Endothelial cell of umbilical vein (primary cell): Measurements from ENCODE around the gene STK32C. TPM values are rescaled to one million over a fixed set of nuclear protein-coding genes. Genes with fewer than 3 reads are reported as not detected.

Experiments
- BruUV-seq: library from RNA; stranded (reverse); fragments of 400-500 nt; replicated peaks from 2 replicates; lab custom pipeline; 2021; lab: Mats Ljungman, UMichigan
- CTCF ChIA-PET: fragments of 300-600, 350-600 bp; sonication (Branson Sonifier 250); formaldehyde crosslinking; loops from one replicate; lab custom pipeline; 2021; ENCODE audit warnings: antibody characterized with exemption, inconsistent platforms; lab: Charles Lee
- POLR2A ChIA-PET: fragments of 300-600, 350-600 bp; sonication (Branson Sonifier 250); formaldehyde crosslinking; loops from one replicate; lab custom pipeline; 2021; ENCODE audit warnings: antibody characterized with exemption, inconsistent platforms; lab: Charles Lee
- DNase-seq: peaks from one replicate; pipeline ENCODE4 v3.0.0-alpha.2; 2011; ENCODE audit warnings: low read depth, low spot score
- FAIRE-seq: peaks from 2 replicates; lab custom pipeline; 2011; peaks lifted over from hg19 to GRCh38; lab: Jason Lieb, UNC
- H2AFZ ChIP-seq: 2 replicates; pipeline ENCODE4 v1.6.0; 2012; ENCODE audit warnings: low read depth, low read length, control low read depth, inconsistent platforms
- H3K27ac ChIP-seq: 2 replicates; pipeline ENCODE4 v1.5.1; 2011; ENCODE audit warnings: low read depth, mild to moderate bottlenecking, control low read depth, low read length, moderate library complexity; ENCODE audit not compliant: insufficient read depth
- H3K27me3 ChIP-seq, 2 experiments: 2 replicates each; pipeline versions ENCODE4 v1.6.0 to v1.6.1; 2011; ENCODE audit warnings: low read length in 2 of 2, mixed read lengths in 1 of 2; ENCODE audit not compliant: control insufficient read depth in 2 of 2, insufficient read depth in 2 of 2
- H3K36me3 ChIP-seq, 2 experiments: 2 replicates in 1 of 2; 3 replicates in 1 of 2; pipeline ENCODE4 v1.5.1; 2011; ENCODE audit warnings: low read length in 2 of 2, mild to moderate bottlenecking in 1 of 2, moderate library complexity in 1 of 2; ENCODE audit not compliant: control insufficient read depth in 2 of 2, insufficient read depth in 2 of 2; ENCODE audit errors: extremely low read depth in 1 of 2
- H3K4me1 ChIP-seq: 3 replicates; pipeline ENCODE4 v1.5.1; 2011; ENCODE audit warnings: mild to moderate bottlenecking, low read length; ENCODE audit not compliant: control insufficient read depth, insufficient read depth; ENCODE audit errors: extremely low read depth
- H3K4me2 ChIP-seq: 2 replicates; pipeline ENCODE4 v1.6.1; 2011; ENCODE audit warnings: low read length, control low read depth, mixed read lengths; ENCODE audit not compliant: insufficient read depth
- H3K4me3 ChIP-seq, 3 experiments: fragments of 200-600 bp in 1 of 3; sonication (generic), shearing (Covaris generic) in 1 of 3; replicated peaks in 1 of 3; 2 replicates each; pipeline ENCODE4 v1.5.1; 2011 to 2016; ENCODE audit warnings: control low read depth in 3 of 3, low read length in 3 of 3, mild to moderate bottlenecking in 2 of 3, inconsistent platforms in 1 of 3, low read depth in 1 of 3, moderate library complexity in 1 of 3; ENCODE audit not compliant: insufficient read depth in 1 of 3
- H3K79me2 ChIP-seq: 2 replicates; pipeline ENCODE4 v1.6.0; 2012; ENCODE audit warnings: low read length, inconsistent platforms; ENCODE audit not compliant: control insufficient read depth, insufficient read depth
- H3K9ac ChIP-seq: replicated peaks from 2 replicates; pipeline ENCODE3; 2011; ENCODE audit warnings: low read length, control low read depth; ENCODE audit not compliant: insufficient read depth; ENCODE audit errors: extremely low read depth
- H3K9me1 ChIP-seq: replicated peaks from 3 replicates; pipeline ENCODE4 v1.6.0; 2011; ENCODE audit warnings: mild to moderate bottlenecking, low read length; ENCODE audit not compliant: control insufficient read depth, insufficient read depth; ENCODE audit errors: extremely low read depth
- H3K9me3 ChIP-seq: replicated peaks from 2 replicates; pipeline ENCODE4 v1.5.1; 2012; ENCODE audit warnings: low read length, inconsistent platforms; ENCODE audit not compliant: control insufficient read depth, insufficient read depth
- H4K20me1 ChIP-seq: replicated peaks from 2 replicates; pipeline ENCODE3; 2011; ENCODE audit warnings: mild to moderate bottlenecking, low read length; ENCODE audit not compliant: control insufficient read depth, insufficient read depth; ENCODE audit errors: extremely low read depth
- CTCF ChIP-seq, 2 donors: IDR thresholded peaks; 1 replicate in 1 of 2; 2 replicates in 1 of 2; pipeline ENCODE4 v1.5.1; 2011; ENCODE audit warnings: low read length in 2 of 2, mild to moderate bottlenecking in 2 of 2, moderate library complexity in 2 of 2, control low read depth in 1 of 2, inconsistent platforms in 1 of 2, low read depth in 1 of 2; ENCODE audit not compliant: insufficient read depth in 1 of 2; ENCODE audit errors: extremely low read depth in 1 of 2
- EZH2 ChIP-seq: IDR thresholded peaks from 2 replicates; pipeline ENCODE4 v1.6.1; 2012; ENCODE audit warnings: borderline replicate concordance, low read depth, mild to moderate bottlenecking, moderate library complexity, low read length, inconsistent platforms; ENCODE audit not compliant: severe bottlenecking
- FOS ChIP-seq: IDR thresholded peaks from 2 replicates; pipeline ENCODE4 v1.6.1; 2011; ENCODE audit warnings: mild to moderate bottlenecking, low read length, moderate library complexity, borderline replicate concordance; ENCODE audit not compliant: insufficient read depth
- GATA2 ChIP-seq: IDR thresholded peaks from 2 replicates; pipeline ENCODE4 v1.7.0; 2011; ENCODE audit warnings: low read depth, mild to moderate bottlenecking, moderate library complexity, mixed read lengths, low read length; ENCODE audit not compliant: insufficient read length, insufficient read depth
- JUN ChIP-seq: IDR thresholded peaks from 2 replicates; pipeline ENCODE4 v1.6.1; 2011; ENCODE audit warnings: borderline replicate concordance, low read depth; ENCODE audit not compliant: insufficient read length, insufficient read depth
- MAX ChIP-seq: IDR thresholded peaks from 2 replicates; pipeline ENCODE4 v1.6.1; 2011; ENCODE audit not compliant: insufficient read depth, insufficient read length
- MYC ChIP-seq: IDR thresholded peaks from one replicate; pipeline ENCODE4 v1.6.1; 2011; ENCODE audit warnings: mild to moderate bottlenecking, low read depth, low read length
- POLR2A ChIP-seq: IDR thresholded peaks from 2 replicates; pipeline ENCODE4 v1.6.1; 2012; ENCODE audit warnings: low read depth, mild to moderate bottlenecking, control low read depth, low read length
- POLR2AphosphoS5 ChIP-seq: IDR thresholded peaks from 2 replicates; pipeline ENCODE4 v1.6.1; 2012; ENCODE audit warnings: low read depth, mild to moderate bottlenecking, control low read depth, low read length, moderate library complexity; ENCODE audit not compliant: insufficient read depth
- dilution Hi-C: fragments of 300-500 bp; cut with MboI; formaldehyde crosslinking; loops from one replicate; pipeline ENCODE4 v1.15.0; 2019; ENCODE audit warnings: low sequenced_read_pairs; ENCODE audit not compliant: extremely low pct_ligation_motif_present
- intact Hi-C: fragments of 100-400 bp; cut with micrococcal nuclease; formaldehyde crosslinking; loops from one replicate; pipeline ENCODE4 v1.10.0; 2022
- polyA plus RNA-seq, 4 experiments: library from polyadenylated mRNA; depleted of rRNA in 3 of 4; stranded (reverse) in 3 of 4; unstranded in 1 of 4; fragments of >200 nt; gene quantifications; 2 replicates each; pipeline versions ENCODE4 v1.2.1 to v1.2.3, GENCODE V29; 2011 to 2012; ENCODE audit warnings: missing spikeins in 1 of 4
- total RNA-seq: library from RNA; stranded (reverse); gene quantifications from 2 replicates; pipeline ENCODE4 v1.2.3, GENCODE V29; 2021

STK32C gene
- total and polyA plus RNA-seq, 2 donors (not counting 3 experiments of a cell fraction or from before 2014, with no cell fraction given), result 5.4 to 14.1 TPM

- no peak overlapping the region for H2AFZ ChIP-seq
- no peak overlapping the region for H3K27ac ChIP-seq
- no peak overlapping the region for H3K4me2 ChIP-seq
- no peaks in the 10 kb centered on the region for H3K36me3 ChIP-seq
- dilution Hi-C loops, result no loop called here
- H3K4me3 ChIP-seq, result no peak overlapping the region
- H3K4me1 ChIP-seq, result no peaks in the 10 kb centered on the region
- BruUV-seq, result no TSS peak
- POLR2A ChIA-PET, result no interaction called here
- TF ChIP-seq POLR2A, result no peak
- TF ChIP-seq CTCF (IDR thresholded peaks at IDR 0.05; ENCODE audit: extremely low read depth in 1 of 2, insufficient read depth in 1 of 2, low read depth in 1 of 2, low read length in 2 of 2), result no peak
- TF ChIP-seq JUN, result no peak
- TF ChIP-seq FOS, result no peak
- no peak for TF ChIP-seq GATA2
- no peak for TF ChIP-seq MYC
- TF ChIP-seq MAX, result no peak
- no peak for TF ChIP-seq EZH2
- TF ChIP-seq POLR2AphosphoS5, result no peak
- FAIRE-seq, result no peak
- H3K9me1 ChIP-seq, result no peaks in the 10 kb centered on the region
- intact Hi-C loops, result no loop called here
- DNase-seq, result no peak
- H3K79me2 ChIP-seq, result no peaks in the 10 kb centered on the region
- CTCF ChIA-PET, result interaction anchor here (1.3 kb wide), 1 partner anchor 13 kb away, joined by 4 read pairs; no protein-coding TSS in a partner anchor
- no peaks in the 10 kb centered on the region for H3K9me3 ChIP-seq
- H3K9ac ChIP-seq, result no peak overlapping the region
- H4K20me1 ChIP-seq, result no peaks in the 10 kb centered on the region
- H3K27me3 ChIP-seq, result no peaks in the 10 kb centered on the region
These were observed 32.8 kb downstream of the STK32C start for GRCh38 chr10:132274986-132275385.
